HepG2 (cell line): ENCODE results near the gene LTB4R2. TPM values are rescaled to one million over a fixed set of nuclear protein-coding genes. Genes with fewer than 3 reads are reported as not detected.

ENCODE experiments used
- ATAC-seq: fragments of 200-7000 bp; cut with Tn5 transposase; 3 replicates; pipeline ENCODE4 v1.9.1; 2020; ENCODE audit warnings: mild to moderate bottlenecking, moderate library complexity
- BruUV-seq: library from RNA; stranded (reverse); fragments of 400-500 nt; replicated peaks from 2 replicates; lab custom pipeline; 2021; lab: Mats Ljungman, UMichigan
- CTCF ChIA-PET: fragments of 300-600 bp; formaldehyde crosslinking; extraction: SDS; loops from one replicate; lab custom pipeline; 2021; ENCODE audit warnings: low total read pairs, inconsistent platforms, low intra/inter-chr PET ratio; lab: Yijun Ruan, JAX
- POLR2A ChIA-PET: fragments of 350-600 bp; sonication (Branson Sonifier 250); formaldehyde crosslinking; loops from one replicate; lab custom pipeline; 2020; ENCODE audit warnings: antibody characterized with exemption, inconsistent platforms; lab: Yijun Ruan, JAX
- DNase-seq: peaks from one replicate; pipeline ENCODE4 v3.0.0-alpha.2; 2015; ENCODE audit warnings: low spot score
- FAIRE-seq: peaks from 3 replicates; lab custom pipeline; 2011; peaks lifted over from hg19 to GRCh38; lab: Jason Lieb, UNC
- H2AFZ ChIP-seq: one replicate; pipeline ENCODE4 v1.6.1; 2011; ENCODE audit warnings: low read length, inconsistent platforms
- H3K27ac ChIP-seq: fragments of 300-600 bp; 3 replicates; pipeline ENCODE4 v1.8.0; 2011; ENCODE audit warnings: mixed run types, mild to moderate bottlenecking, mixed read lengths, low read length, inconsistent platforms; ENCODE audit not compliant: insufficient read depth; ENCODE audit errors: extremely low read length
- H3K27me3 ChIP-seq, 2 experiments: fragments of 200-600 bp in 1 of 2; 2 replicates in 1 of 2; 3 replicates in 1 of 2; pipeline versions ENCODE4 v1.6.0 to v1.8.0; 2011; ENCODE audit warnings: low read length in 2 of 2, mild to moderate bottlenecking in 2 of 2, moderate library complexity in 2 of 2, inconsistent platforms in 1 of 2; ENCODE audit not compliant: insufficient read depth in 2 of 2, control insufficient read depth in 1 of 2
- H3K36me3 ChIP-seq, 2 experiments: fragments of 200-600 bp in 1 of 2; replicated peaks in 1 of 2; 2 replicates in 1 of 2; 3 replicates in 1 of 2; pipeline versions ENCODE4 v1.5.1 to v1.8.0; 2011; ENCODE audit warnings: low read length in 2 of 2, inconsistent platforms in 1 of 2; ENCODE audit not compliant: insufficient read depth in 2 of 2, control insufficient read depth in 1 of 2
- H3K4me1 ChIP-seq: 2 replicates; pipeline ENCODE4 v1.5.1; 2012; ENCODE audit warnings: low read length, inconsistent platforms; ENCODE audit not compliant: insufficient read depth
- H3K4me2 ChIP-seq: 2 replicates; pipeline ENCODE4 v1.6.0; 2011; ENCODE audit warnings: low read depth, low read length, inconsistent platforms
- H3K4me3 ChIP-seq, 3 experiments: fragments of 200-600 bp in 1 of 3; sonication (generic), shearing (Covaris generic) in 1 of 3; replicated peaks in 1 of 3; 2 replicates each; pipeline ENCODE4 v1.5.1; 2011 to 2016; ENCODE audit warnings: low read length in 3 of 3, inconsistent platforms in 2 of 3, low read depth in 2 of 3, mild to moderate bottlenecking in 2 of 3, control low read depth in 1 of 3, mixed read lengths in 1 of 3; ENCODE audit not compliant: insufficient read depth in 1 of 3
- H3K79me2 ChIP-seq: one replicate; pipeline ENCODE4 v1.6.1; 2011; ENCODE audit warnings: low read length, inconsistent platforms; ENCODE audit not compliant: insufficient read depth
- H3K9ac ChIP-seq: 2 replicates; pipeline ENCODE4 v1.6.0; 2011; ENCODE audit warnings: mild to moderate bottlenecking, low read depth, low read length, inconsistent platforms; ENCODE audit not compliant: insufficient read depth
- H3K9me3 ChIP-seq: 2 replicates; pipeline ENCODE4 v1.5.1; 2012; ENCODE audit warnings: mild to moderate bottlenecking, low read length
- H4K20me1 ChIP-seq: 2 replicates; pipeline ENCODE4 v1.6.0; 2011; ENCODE audit warnings: inconsistent platforms, mild to moderate bottlenecking, low read length, moderate library complexity; ENCODE audit not compliant: insufficient read depth
- AGO2 ChIP-seq: fragments of 200-400 bp; formaldehyde crosslinking; optimal IDR thresholded peaks from 2 replicates; pipeline ENCODE3; 2017; ENCODE audit warnings: mild to moderate bottlenecking, low read depth, low read length, moderate library complexity
- ARID4A ChIP-seq: sonication (generic); formaldehyde crosslinking; IDR thresholded peaks from 2 replicates; pipeline ENCODE4 v1.5.0; 2020; ENCODE audit warnings: mild to moderate bottlenecking, missing genetic modification reagents, borderline replicate concordance
- BORCS8-MEF2B ChIP-seq: sonication (generic); formaldehyde crosslinking; IDR thresholded peaks from 2 replicates; pipeline ENCODE4 v1.8.0; 2022; ENCODE audit warnings: mild to moderate bottlenecking, missing genetic modification reagents
- KDM5B ChIP-seq: sonication (generic); formaldehyde crosslinking; IDR thresholded peaks from 2 replicates; pipeline ENCODE4 v1.4.0; 2020; ENCODE audit warnings: missing genetic modification reagents, mild to moderate bottlenecking, borderline replicate concordance
- ZBTB34 ChIP-seq: sonication (generic); formaldehyde crosslinking; IDR thresholded peaks from 2 replicates; pipeline ENCODE4 v1.8.0; 2022; ENCODE audit warnings: mild to moderate bottlenecking, missing genetic modification reagents
- ZNF713 ChIP-seq: sonication (generic); formaldehyde crosslinking; IDR thresholded peaks from 2 replicates; pipeline ENCODE4 v1.4.0; 2020; ENCODE audit warnings: mild to moderate bottlenecking, missing genetic modification reagents
- ZNF790 ChIP-seq: sonication (generic); formaldehyde crosslinking; IDR thresholded peaks from 2 replicates; pipeline ENCODE4 v1.8.0; 2022; ENCODE audit warnings: missing genetic modification reagents, mild to moderate bottlenecking, borderline replicate concordance
- WGBS: methylation state at CpG from one replicate; pipeline ENCODE4 v1.1.6; 2017; ENCODE audit warnings: low lambda C conversion rate; 5-methylcytosine and 5-hydroxymethylcytosine counted together
- in situ Hi-C: cut with HindIII; loops from 2 replicates; pipeline ENCODE4 v1.10.0; 2017; ENCODE audit warnings: low pct_unique_long_range_greater_than_20kb; ENCODE audit not compliant: extremely low pct_ligation_motif_present
- intact Hi-C: fragments of 100-400 bp; cut with micrococcal nuclease; formaldehyde crosslinking; loops from one replicate; pipeline ENCODE4 v1.10.0; 2022; ENCODE audit not compliant: unreplicated experiment
- polyA plus RNA-seq, 8 experiments: library from polyadenylated mRNA; depleted of rRNA in 3 of 8; stranded (reverse) in 7 of 8; unstranded in 1 of 8; fragments of >200 nt; fragmentation: Illumina TruSeq in 4 of 8; extraction: Trizol in 4 of 8; gene quantifications; 2 replicates each; pipeline versions ENCODE4 v1.2.1 to v1.2.3, GENCODE V29; 2011 to 2016; ENCODE audit warnings: low read depth in 4 of 8, missing spikeins in 1 of 8, mixed read lengths in 1 of 8; ENCODE audit not compliant: insufficient read depth in 1 of 8
- total RNA-seq, 5 experiments: library from RNA; depleted of rRNA; stranded (reverse); fragments of >200 nt; fragmentation: Illumina TruSeq; extraction: Trizol; gene quantifications; 2 replicates each; pipeline ENCODE4 v1.2.3, GENCODE V29; 2016; ENCODE audit warnings: low read depth in 1 of 5
- TF ChIP-seq, protein P1 (sequence below): IDR thresholded peaks from 2 replicates; pipeline ENCODE4 v1.6.1; 2016; ENCODE audit warnings: missing compliant biosample characterization, missing genetic modification reagents, borderline replicate concordance

Gene LTB4R2
- total and polyA plus RNA-seq, 2 of the 13 experiments (the other 11 are each of a cell fraction or from before 2014, with no cell fraction given), result 3.9 to 6.9 TPM

DNA sequence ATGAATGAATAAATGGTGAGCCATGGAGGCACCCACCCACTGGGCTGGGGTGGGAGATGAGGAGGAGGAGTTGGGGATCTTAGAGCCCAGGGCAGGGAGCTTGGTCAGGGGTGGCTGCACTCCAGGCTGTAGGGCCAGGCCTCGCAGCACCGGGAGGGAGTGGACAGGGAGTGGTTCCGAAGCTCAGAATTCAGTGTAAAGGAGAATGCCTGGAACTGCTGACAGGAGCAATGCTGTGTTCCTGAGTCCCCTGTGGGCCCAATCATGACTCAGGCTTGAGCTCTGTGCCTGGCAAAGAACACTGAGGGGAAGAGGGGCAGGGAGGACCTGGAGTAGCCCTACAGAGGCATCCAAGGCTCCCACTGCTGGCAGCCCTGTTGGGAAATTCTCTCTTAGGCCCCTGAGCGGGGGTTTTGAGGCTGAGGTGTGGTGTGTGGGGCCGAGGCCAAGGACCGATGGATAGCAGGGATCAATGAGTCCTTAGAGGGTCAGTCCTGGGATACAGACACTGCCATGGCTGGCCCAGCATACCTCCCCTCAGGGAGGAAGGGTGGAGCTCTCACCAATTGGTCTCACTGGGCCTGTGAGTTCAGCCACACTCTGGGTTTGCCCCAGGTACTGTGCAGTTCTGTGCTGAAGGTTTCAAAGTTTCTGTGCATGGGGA lies 29.0 kb upstream of the LTB4R2 start:
- H3K79me2 ChIP-seq, result no peaks in the 10 kb centered on the region
- TF ChIP-seq AGO2 (peak; percentile 29), ARID4A (CRISPR knock-in tag) (0 out of 2 replicates have a peak, but pooled peaks have one; percentile 13), ZNF790 (0 out of 2 replicates have a peak, but pooled peaks have one; percentile 22), KDM5B (CRISPR knock-in tag) (0 out of 2 replicates have a peak, but pooled peaks have one; percentile 31), ZBTB34 (CRISPR knock-in tag) (peak; percentile 27; the same call in 1 of the 2 replicates), BORCS8-MEF2B (0 out of 2 replicates have a peak, but pooled peaks have one; percentile 53), ZNF713 (no peak)
- TF ChIP-seq, protein P1, sequence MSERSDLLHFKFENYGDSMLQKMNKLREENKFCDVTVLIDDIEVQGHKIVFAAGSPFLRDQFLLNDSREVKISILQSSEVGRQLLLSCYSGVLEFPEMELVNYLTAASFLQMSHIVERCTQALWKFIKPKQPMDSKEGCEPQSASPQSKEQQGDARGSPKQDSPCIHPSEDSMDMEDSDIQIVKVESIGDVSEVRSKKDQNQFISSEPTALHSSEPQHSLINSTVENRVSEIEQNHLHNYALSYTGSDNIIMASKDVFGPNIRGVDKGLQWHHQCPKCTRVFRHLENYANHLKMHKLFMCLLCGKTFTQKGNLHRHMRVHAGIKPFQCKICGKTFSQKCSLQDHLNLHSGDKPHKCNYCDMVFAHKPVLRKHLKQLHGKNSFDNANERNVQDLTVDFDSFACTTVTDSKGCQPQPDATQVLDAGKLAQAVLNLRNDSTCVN (CRISPR knock-in tag), result no peak
- TF ChIP-seq, all 625 proteins: peak for 6
- H3K4me2 ChIP-seq, result no peak overlapping the region
- no TSS peak for BruUV-seq
- H3K9ac ChIP-seq, result no peak overlapping the region
- H3K9me3 ChIP-seq, result no peaks in the 10 kb centered on the region
- H3K36me3 ChIP-seq, result no peaks in the 10 kb centered on the region
- H3K4me1 ChIP-seq, result no peaks in the 10 kb centered on the region
- 80% methylated on average over 6 of the region's 6 CpGs for WGBS
- ChIA-PET CTCF (no interaction called here), POLR2A (interaction anchor here (0.9 to 4.8 kb wide), 6 partner anchors 7 to 86 kb away, joined by 3 to 27 read pairs (median 6); partner anchors contain the start of genes CIDEB, RABGGTA, TINF2 and TM9SF1)
- in situ Hi-C loops (no loop called here), intact Hi-C loops (no loop called here)
- DNase-seq (no peak), FAIRE-seq (no peak), ATAC-seq (no peak; the same call in 2 of the 3 replicates)
- H4K20me1 ChIP-seq, result no peaks in the 10 kb centered on the region
- H3K27ac ChIP-seq, result no peak overlapping the region
- no peaks in the 10 kb centered on the region for H3K27me3 ChIP-seq
- H3K4me3 ChIP-seq, result no peak overlapping the region
- H2AFZ ChIP-seq, result no peak overlapping the region
